ENCODE measurements around the gene KRTAP4-8. TPM values are rescaled to one million over a fixed set of nuclear protein-coding genes. Genes with fewer than 3 reads are reported as not detected.
"Not testable (repeated sequence)": the region's sequence is repeated elsewhere in the genome, so short reads cannot be mapped to it uniquely, and the experiment has no call there.

The KRTAP4-8 gene
- total RNA-seq, 1 donor from 2014 or later, result not detected

GRCh38 chr17:41098481-41098880, 539 bp upstream of the KRTAP4-8 start:
- H3K4me3 ChIP-seq, result no peak overlapping the region
- no peak for DNase-seq
- intact Hi-C loops (cut with micrococcal nuclease), result no loop called here
- no peaks in the 10 kb centered on the region for H3K9me3 ChIP-seq (replicated peaks)
- peaks cover 50% of the 10 kb centered on the region for H3K27me3 ChIP-seq (ENCODE audit: low read depth)
- H3K36me3 ChIP-seq, result no peaks in the 10 kb centered on the region
- H3K27ac ChIP-seq (replicated peaks), result no peak overlapping the region
- TF ChIP-seq CTCF (IDR thresholded peaks at IDR 0.05; ENCODE audit: borderline replicate concordance), result no peak
- H3K4me1 ChIP-seq, result no peaks in the 10 kb centered on the region

GRCh38 chr17:41096055-41096454, 1.9 kb downstream of the KRTAP4-8 start:
- no peak for TF ChIP-seq CTCF (IDR thresholded peaks at IDR 0.05; ENCODE audit: borderline replicate concordance)
- intact Hi-C loops (cut with micrococcal nuclease), result no loop called here
- no peaks in the 10 kb centered on the region for H3K4me1 ChIP-seq
- no peaks in the 10 kb centered on the region for H3K36me3 ChIP-seq
- H3K4me3 ChIP-seq, result no peak overlapping the region
- peaks cover 41% of the 10 kb centered on the region for H3K27me3 ChIP-seq (ENCODE audit: low read depth)
- no peak overlapping the region for H3K27ac ChIP-seq (replicated peaks)
- DNase-seq, result no peak
- H3K9me3 ChIP-seq (replicated peaks), result no peaks in the 10 kb centered on the region

- intact Hi-C loops (cut with micrococcal nuclease); H3K4me1 ChIP-seq: not testable (repeated sequence)
Observed at GRCh38 chr17:41088760-41089352, 9.1 kb downstream of the KRTAP4-8 start.

GRCh38 chr17:41084100-41084856, 13.7 kb downstream of the KRTAP4-8 start, which contains the start of gene KRTAP4-7:
KRTAP4-7 (plus strand) TSS chr17:41084150; CDS start chr17:41084207, 57 bp downstream.
- H3K36me3 ChIP-seq; intact Hi-C loops (cut with micrococcal nuclease); DNase-seq; H3K27ac ChIP-seq (replicated peaks); H3K9me3 ChIP-seq (replicated peaks); H3K4me3 ChIP-seq; H3K4me1 ChIP-seq: not testable (repeated sequence)
- peaks cover 23% of the 10 kb centered on the region for H3K27me3 ChIP-seq (ENCODE audit: low read depth)

More at GRCh38 chr17:41088760-41089352, 9.1 kb downstream of the KRTAP4-8 start:
- not testable (repeated sequence) for H3K36me3 ChIP-seq; H3K4me3 ChIP-seq; H3K27ac ChIP-seq (replicated peaks); DNase-seq; H3K27me3 ChIP-seq (ENCODE audit: low read depth); H3K9me3 ChIP-seq (replicated peaks)

GRCh38 chr17:41083427-41083826, 14.5 kb downstream of the KRTAP4-8 start:
- intact Hi-C loops (cut with micrococcal nuclease); H3K36me3 ChIP-seq; DNase-seq; H3K4me3 ChIP-seq; H3K9me3 ChIP-seq (replicated peaks); H3K27ac ChIP-seq (replicated peaks); H3K4me1 ChIP-seq: not testable (repeated sequence)
- peaks cover 30% of the 10 kb centered on the region for H3K27me3 ChIP-seq (ENCODE audit: low read depth)

GRCh38 chr17:41082626-41083025, 15.3 kb downstream of the KRTAP4-8 start:
- Histone ChIP-seq H3K27me3 (ENCODE audit: low read depth) (peaks cover 35% of the 10 kb centered on the region), H3K9me3 (replicated peaks) (no peaks in the 10 kb centered on the region), H3K27ac (replicated peaks) (no peak overlapping the region), H3K4me3 (no peak overlapping the region), H3K4me1 (no peaks in the 10 kb centered on the region), H3K36me3 (no peaks in the 10 kb centered on the region)
- no peak for TF ChIP-seq CTCF (IDR thresholded peaks at IDR 0.05; ENCODE audit: borderline replicate concordance)
- no peak for DNase-seq
- intact Hi-C loops (cut with micrococcal nuclease), result no loop called here

GRCh38 chr17:41076788-41077187, 21.2 kb downstream of the KRTAP4-8 start:
- intact Hi-C loops (cut with micrococcal nuclease), result no loop called here
- peaks cover 60% of the 10 kb centered on the region for H3K27me3 ChIP-seq (ENCODE audit: low read depth)

More at GRCh38 chr17:41076788-41077187, 21.2 kb downstream of the KRTAP4-8 start:
- no peak overlapping the region for H3K27ac ChIP-seq (replicated peaks)
- H3K4me3 ChIP-seq, result no peak overlapping the region
- no peak for DNase-seq
- no peaks in the 10 kb centered on the region for H3K36me3 ChIP-seq
- no peaks in the 10 kb centered on the region for H3K9me3 ChIP-seq (replicated peaks)
- TF ChIP-seq CTCF (IDR thresholded peaks at IDR 0.05; ENCODE audit: borderline replicate concordance), result no peak
- H3K4me1 ChIP-seq, result no peaks in the 10 kb centered on the region

All from left ventricle myocardium inferior (tissue), 1 donor.